Dedifferentiated amniotic fluid mesenchymal stem cell (primary cell): ENCODE data around the gene SYCE3.
A peak's percentile ranks its signal among the peaks of the same experiment; 100 is the strongest.

Source experiments
- DNase-seq: peaks from one replicate; pipeline ENCODE4 v3.0.0-alpha.2; 2016; ENCODE audit errors: extremely low spot score

SYCE3 gene

GRCh38 chr22:50531546-50531961 lies 31.2 kb downstream of the SYCE3 start:
- DNase-seq: no peak

DNA sequence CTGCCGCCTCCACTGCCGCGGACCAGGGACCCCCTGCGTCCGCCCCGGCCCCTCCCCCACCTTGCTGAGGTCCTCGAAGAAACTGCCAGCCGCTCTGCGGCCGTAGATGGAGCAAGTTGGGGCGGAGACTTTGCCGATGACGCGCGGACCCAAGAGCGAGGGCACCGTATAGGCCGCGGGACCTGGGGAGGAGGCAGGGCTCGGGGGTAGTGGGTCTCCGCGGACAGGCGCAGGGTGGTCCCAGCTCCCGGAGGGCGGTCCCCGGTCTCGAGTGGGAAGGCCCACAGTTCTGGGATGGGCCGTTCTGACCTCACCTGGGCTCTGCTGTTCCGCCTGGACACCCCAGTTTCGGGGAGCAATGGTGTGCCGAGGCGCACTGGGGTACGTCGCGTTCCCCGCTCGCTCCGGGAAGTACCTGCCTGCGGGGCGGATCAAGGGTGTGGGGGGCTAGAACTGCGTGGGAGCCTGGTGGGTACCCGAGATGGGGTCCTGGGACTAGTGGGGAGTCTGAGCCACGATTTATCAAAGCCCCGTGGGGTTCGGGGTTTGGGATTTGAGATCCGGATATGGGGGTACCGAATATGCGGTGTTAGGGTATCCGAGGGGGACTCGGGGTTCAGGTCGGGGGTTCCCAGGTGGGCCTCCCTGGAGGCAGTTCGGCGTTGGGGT lies 31.7 kb downstream of the SYCE3 start:
- DNase-seq: no peak

DNA sequence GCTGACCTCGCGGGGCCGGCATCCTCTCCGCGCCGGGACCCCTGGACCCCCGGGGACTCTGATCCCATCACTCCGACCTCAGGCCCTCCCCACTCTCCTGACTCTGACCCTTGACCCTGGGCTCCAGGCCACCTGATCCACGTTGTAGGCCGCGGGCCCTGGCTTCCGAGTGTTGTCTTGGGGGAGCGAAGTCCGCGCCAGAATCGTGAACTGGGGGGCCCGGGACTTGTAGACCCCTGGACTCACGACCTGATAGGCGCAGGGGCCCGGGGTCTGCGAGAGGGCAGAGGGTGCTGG lies 32.2 kb downstream of the SYCE3 start:
- DNase-seq: no peak

DNA sequence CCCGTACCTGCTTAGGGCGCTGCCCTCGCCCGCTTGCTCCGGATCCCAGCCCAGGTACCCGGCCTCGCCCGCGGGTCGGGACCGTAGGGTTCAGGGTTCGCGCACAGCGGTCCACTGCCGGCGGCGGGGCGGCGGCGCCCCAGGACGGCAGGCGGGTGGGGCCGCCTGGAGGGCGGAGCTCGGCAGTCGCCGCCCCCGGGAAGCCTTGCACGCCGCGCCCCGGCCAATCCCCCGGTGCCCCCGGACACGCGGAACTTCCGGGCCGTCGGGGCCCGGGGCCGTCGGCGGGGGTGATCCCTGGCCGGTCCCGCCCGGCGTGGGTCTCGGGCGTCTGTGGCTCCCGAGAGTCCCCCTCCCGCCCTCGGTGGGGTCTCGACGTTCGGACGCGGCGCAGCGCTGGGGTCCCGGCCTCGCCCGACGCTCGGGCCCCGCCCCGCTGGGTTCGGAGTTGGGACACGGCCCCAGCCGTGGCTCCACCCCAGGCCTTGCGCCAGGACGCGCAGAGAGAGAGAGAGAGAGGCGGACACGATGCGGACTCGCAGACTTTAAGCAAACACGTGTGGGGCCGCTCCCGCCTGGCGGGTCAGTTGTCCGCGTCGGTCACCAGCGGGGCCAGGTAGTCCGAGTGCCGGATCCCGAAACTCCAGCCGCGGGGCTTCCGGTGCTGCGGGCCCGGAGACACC lies 32.7 kb downstream of the SYCE3 start, which contains the start of gene TYMP:
Gene TYMP, minus strand, starts transcription at position 116 of the 683 bp plus-strand sequence. CDS start 303 bp downstream, outside the sequence.
- no peak for DNase-seq

DNA sequence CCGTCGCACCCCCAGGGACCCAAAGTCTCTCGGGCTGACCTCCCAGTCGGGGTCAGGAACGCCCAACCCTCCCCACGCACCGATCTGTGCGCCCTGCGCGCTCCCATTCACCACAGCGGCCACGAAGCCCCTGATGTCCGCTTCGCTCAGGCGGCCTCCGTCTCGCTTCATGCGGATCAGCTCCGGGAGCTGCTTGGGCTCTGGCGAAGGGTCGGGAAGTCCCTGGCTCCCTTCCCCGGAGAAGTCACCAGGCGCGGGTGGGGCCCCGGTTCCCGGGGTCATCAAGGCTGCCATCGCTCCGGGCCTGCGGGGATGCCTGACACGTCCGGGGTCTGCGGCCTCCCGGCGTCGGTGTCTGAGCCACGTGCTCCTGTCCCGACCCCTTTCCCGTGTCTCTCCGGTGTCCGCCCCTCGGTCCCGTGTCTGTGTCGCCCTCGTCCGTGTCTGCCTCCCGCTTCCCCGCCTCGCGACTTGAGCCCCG lies 33.3 kb downstream of the SYCE3 start:
- no peak for DNase-seq

DNA sequence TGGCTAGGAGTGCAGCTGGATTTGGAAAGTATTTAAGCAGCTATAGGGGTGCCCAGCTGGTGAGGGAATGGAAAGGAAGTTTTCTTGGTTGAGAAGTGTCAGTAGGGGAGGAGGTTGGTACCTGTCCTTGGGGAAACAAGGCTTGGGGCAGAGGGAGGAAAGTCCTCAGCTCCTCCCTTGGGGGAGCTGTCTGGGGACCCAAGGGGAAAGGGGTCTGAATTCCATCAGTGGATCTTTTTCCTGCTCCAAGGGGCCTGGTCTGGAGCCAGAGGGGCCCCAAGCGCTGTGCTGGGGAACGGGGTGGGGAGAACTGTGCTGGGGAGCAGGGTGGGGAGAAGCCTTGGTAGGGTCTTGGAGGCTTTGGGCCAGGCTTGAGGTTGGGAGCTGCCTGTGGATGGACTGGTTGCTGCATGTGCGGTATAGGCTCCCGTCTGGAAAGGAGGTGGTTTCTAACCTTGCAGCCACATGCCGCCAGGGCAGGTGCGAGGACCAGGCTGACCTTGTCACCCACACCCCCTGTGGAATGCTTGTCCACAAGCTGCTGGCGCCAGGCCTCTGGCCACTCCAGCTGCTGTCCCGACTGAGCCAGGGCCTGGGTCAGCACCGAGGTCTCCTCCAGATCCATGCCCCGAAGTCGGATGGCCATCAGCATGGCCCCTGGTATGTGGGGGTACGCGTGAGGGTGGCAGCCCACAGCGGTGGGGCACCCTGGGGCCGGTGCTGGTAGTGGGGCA lies 33.9 kb downstream of the SYCE3 start:
- no peak for DNase-seq

GRCh38 chr22:50527921-50528681 lies 34.6 kb downstream of the SYCE3 start:
- DNase-seq: no peak

DNA sequence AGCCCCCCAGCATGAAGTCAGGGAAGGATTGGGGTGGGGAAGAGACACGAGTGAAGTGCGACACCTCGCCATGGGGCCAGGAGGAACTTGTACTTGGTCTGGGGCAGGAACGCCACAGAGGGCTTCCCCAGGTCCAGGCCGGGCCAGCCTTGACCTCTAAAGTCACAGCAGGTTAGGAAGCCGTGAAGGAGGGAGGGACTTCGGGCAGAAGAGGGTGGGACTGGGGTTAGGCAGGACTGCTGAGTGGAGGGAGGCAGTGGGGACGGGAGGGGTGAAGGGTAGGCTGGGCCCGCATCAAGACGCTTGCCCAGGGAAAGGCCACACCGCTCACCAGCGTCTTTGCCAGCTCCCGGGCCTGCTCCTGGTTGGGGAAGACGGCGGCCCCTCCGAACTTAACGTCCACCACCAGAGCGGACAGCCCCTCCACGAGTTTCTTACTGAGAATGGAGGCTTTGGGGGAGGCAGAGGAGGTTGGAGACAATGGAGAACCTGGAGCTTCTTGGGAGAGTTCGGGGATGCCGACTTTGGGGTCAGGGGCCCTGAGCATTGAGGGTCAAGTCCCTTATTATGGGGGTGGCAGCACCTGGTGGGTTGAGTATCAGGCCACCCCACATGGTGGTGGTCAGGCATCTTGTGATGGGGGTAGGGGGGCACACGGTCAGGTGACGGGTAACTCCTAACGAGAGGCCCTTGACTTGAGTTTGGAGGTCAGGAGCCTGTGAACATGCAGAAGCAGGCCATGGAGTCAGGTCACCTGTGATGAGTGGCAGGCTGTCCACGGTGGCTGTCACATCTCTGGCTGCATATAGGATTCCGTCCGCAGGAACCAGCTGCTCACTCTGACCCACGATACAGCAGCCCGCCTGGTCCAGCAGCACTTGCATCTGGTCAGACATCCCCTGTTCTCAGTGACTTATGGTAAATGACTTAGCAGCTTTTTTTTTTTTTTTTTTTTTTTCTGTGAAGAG lies 35.6 kb downstream of the SYCE3 start:
- DNase-seq: no peak

DNA sequence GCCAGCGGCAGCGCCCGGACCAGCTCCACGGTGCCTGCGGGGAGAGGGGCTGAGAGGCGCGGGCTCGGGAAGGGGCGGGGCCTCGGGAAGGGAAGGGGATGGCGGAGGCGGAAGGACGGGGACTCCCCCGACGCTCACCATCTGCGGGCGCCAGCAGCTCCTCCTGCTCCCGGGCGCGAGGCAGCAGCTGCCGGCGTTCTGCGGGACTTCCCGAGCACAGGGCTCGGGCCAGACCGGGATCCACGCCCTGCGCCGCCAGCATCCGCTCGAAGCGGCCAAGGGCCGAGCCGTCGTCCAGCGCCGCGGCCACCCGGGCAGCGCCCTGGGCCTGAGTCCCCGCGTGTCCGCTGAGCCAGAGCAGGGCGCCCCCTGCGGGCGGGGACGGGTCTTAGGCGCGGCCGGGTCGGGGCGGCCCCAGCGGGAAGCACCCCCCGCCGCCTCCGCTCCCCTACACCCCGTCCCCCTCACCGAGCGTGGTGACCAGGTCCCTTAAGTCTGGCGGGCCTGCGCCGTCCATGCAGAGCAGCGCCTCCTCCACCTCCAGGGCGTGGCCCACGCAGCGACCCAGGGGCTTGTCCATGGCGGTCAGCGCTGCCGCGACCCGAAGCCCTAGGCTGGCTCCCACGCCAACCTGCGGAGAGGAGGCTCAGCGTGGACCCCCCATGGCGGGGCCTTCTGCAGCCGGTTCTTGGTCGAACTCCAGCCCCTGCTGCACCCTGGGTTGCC lies 36.4 kb downstream of the SYCE3 start:
- DNase-seq: peak; percentile 60

- DNase-seq: no peak
These were observed 36.9 kb downstream of the SYCE3 start for GRCh38 chr22:50525858-50526107.

GRCh38 chr22:50525104-50525857 lies 37.4 kb downstream of the SYCE3 start, which contains the start of gene SCO2:
SCO2 (minus strand) TSS chr22:50525598; CDS start chr22:50524411, 1,187 bp downstream.
- DNase-seq: peak; percentile 95

DNA sequence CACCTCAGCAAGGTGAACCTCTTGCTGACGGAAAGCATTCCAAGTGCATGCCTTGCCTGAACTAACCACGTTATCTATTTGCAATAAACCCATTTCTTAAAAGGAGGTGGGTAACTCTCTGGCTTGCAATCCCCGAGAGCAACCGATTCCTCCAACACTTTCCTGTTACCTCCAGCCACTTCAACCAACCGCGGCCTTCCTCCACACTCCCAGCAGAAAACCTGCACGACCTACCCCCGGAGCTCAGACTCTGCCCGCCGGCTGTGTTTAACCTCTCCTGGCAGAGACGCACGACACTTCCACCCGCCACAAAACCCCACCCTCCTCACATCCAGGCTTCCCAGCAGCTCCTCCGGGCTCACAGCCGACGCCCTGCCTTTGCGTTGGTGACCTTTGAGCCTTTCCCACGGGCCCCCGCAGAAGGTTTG lies 38.0 kb downstream of the SYCE3 start:
- DNase-seq: no peak

GRCh38 chr22:50523806-50524675 lies 38.7 kb downstream of the SYCE3 start:
- DNase-seq: no peak

DNA sequence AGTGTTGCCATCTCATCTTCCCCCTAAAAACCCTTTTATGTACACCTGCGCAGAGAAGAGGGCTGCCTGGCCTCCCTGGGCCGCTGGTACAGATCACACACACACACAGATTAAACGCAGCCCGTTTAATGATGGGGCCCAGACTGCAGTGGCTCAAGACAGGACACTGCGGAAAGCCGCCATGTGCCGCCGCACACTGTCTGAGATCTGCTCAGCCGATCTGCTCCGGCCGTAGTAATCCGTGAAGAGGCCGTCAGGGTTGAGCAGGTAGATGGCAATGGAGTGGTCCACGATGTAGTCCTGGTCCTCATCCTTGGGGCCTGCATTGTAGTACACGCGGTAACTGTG lies 39.3 kb downstream of the SYCE3 start:
- no peak for DNase-seq

- DNase-seq: no peak
These were observed 39.8 kb downstream of the SYCE3 start for GRCh38 chr22:50522806-50523438.

DNA sequence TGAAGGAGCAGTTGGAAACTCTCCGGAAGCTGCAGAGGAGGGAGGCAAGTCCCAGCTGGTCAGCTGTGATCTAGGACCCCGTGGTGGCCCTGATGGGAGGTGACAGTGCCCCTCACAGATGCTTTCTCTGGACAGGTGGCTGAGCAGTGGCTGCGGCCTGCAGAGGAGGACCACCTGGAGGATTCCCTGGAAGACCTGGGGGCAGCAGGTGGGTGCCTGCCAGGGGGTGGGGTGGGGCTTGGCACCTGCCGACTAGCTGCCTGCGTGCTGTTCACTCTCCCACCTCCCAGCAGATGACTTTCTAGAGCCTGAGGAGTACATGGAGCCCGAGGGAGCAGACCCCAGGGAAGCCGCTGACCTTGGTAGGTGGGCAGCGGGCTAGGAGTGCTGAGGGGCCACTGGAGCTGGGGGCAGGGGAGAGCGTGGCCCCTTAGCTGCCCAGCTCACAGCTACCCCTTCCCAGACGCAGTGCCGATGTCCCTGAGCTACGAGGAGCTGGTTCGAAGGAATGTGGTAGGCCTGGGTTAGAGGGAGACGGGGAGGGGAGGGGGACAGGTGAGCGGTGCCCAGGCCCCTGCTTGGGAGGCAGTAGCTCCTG lies 40.4 kb downstream of the SYCE3 start:
- DNase-seq: no peak

GRCh38 chr22:50521710-50522109 lies 41.0 kb downstream of the SYCE3 start:
- no peak for DNase-seq
